GM21367 (cell line): ENCODE results near the gene EIF4B.
A peak's percentile ranks its signal among the peaks of the same experiment; 100 is the strongest.
"Not testable (repeated sequence)": the region's sequence is repeated elsewhere in the genome, so short reads cannot be mapped to it uniquely, and the experiment has no call there.

Experiments used
- ATAC-seq: cut with Tn5 transposase; IDR thresholded peaks from one replicate; pipeline ENCODE4 v1.9.1; 2021; ENCODE audit not compliant: unreplicated experiment

The EIF4B gene, protein sequence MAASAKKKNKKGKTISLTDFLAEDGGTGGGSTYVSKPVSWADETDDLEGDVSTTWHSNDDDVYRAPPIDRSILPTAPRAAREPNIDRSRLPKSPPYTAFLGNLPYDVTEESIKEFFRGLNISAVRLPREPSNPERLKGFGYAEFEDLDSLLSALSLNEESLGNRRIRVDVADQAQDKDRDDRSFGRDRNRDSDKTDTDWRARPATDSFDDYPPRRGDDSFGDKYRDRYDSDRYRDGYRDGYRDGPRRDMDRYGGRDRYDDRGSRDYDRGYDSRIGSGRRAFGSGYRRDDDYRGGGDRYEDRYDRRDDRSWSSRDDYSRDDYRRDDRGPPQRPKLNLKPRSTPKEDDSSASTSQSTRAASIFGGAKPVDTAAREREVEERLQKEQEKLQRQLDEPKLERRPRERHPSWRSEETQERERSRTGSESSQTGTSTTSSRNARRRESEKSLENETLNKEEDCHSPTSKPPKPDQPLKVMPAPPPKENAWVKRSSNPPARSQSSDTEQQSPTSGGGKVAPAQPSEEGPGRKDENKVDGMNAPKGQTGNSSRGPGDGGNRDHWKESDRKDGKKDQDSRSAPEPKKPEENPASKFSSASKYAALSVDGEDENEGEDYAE

DNA sequence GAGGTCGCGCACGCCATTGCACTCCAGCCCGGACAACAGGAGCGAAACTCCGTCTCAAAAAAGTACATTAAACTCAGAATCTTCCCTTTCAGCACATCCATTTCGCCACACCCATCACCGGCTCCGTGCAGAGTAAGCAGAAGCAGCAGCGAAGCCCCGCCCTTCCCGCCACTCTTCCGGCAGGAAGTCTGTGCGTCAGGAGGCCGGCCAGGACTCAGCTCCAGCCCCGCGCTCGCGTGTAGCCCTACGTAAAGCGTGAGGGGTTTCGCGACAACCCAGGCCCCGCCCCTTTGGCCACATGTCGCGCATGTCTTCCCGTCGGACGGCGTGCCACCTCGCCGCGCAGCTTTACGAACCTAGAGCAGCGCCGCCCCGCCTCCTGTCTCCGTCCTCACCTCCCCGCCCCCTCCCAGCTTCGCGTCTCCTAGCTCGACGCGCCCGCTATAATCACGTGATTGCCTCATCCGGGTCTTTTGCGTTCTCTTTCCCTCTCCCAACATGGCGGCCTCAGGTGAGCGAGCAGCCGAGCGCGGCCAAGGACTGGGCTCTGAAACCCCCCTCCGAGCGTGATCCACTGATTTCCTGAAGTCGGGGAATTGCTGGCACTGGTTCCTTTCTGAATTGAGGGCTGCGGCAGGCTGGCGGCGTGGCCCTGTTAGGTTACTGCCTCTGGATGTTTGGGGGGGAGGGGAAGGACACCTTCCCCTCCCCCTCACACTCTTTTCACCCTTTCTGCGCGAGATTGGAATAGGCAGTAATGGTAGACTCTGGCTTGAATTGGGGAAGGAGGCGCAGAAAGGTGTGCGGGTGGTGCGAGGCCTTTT is at the start of gene EIF4B:
TSS of gene EIF4B (plus strand) at position 471 of the 824 bp plus-strand sequence. CDS start at position 499, 28 bp downstream.
- peak; percentile 87 for ATAC-seq

DNA sequence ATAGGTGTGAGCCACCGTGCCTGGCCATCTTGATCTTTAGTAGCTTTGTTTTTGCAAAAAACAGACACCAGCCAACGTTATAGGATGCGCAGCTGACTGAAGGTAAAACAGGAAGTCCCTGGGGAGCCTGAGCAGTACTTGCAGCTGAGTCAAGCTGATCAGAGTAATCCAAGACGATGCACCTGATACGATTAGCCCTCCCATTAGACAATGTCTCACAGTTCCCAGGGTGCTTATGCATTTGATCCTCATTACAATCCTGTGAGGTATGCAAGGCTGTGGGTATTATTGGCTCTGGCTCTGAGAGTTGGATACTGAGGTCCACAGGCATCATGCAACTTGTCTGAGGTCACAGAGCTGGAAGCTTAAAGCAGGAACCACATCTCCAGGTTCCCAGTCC is 49.3 kb upstream of the EIF4B start:
- ATAC-seq: no peak

GRCh38 chr12:52964556-52965336 is 41.5 kb upstream of the EIF4B start:
- ATAC-seq: no peak

DNA sequence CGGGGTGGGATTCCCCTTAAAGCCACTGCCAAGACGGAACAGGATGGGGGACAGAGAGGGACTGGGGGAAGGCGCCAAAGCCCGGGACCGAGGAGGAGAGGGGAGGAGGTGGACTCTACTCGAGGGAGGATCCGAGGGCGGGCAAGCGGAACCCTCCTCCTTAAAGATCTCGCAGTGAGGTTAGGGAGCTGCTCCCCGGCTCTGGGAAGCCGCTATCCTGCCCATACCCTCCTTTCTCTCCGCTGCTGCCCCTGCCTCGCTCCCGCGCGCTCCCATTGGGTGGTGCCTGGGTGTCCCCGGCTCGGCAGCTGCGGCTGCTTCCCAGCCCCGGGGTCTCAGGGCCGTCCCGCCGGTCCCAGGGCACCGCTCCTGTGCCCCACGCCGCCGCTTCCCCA is 40.9 kb upstream of the EIF4B start:
- ATAC-seq: no peak

DNA sequence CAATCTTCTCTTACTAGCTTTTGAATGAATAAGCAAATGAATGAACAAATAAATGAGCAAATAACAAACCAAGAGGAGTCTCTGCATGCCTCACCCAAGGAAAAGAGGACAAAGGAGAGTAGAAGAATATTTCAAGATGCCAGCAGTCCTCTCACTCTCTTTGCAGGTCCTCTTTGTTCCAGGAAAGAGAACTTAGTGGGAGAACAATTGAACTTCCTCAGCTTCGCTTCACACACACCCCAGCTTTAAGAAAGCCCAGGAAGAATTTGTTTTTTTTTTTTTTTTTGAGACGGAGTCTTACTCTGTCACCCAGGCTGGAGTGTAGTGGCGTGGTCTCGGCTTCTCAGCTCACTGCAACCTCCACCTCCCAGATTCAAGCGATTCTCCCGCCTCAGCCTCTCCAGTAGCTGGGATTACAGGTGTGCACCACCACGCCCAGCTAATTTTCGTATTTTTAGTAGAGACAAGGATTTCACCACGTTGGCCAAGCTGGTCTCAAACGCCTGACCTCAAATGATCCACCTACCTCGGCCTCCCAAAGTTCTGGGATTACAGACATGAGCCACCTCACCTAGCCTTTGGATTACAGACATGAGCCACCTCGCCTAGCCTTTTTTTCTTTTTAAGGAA is 37.0 kb upstream of the EIF4B start:
- no peak for ATAC-seq

DNA sequence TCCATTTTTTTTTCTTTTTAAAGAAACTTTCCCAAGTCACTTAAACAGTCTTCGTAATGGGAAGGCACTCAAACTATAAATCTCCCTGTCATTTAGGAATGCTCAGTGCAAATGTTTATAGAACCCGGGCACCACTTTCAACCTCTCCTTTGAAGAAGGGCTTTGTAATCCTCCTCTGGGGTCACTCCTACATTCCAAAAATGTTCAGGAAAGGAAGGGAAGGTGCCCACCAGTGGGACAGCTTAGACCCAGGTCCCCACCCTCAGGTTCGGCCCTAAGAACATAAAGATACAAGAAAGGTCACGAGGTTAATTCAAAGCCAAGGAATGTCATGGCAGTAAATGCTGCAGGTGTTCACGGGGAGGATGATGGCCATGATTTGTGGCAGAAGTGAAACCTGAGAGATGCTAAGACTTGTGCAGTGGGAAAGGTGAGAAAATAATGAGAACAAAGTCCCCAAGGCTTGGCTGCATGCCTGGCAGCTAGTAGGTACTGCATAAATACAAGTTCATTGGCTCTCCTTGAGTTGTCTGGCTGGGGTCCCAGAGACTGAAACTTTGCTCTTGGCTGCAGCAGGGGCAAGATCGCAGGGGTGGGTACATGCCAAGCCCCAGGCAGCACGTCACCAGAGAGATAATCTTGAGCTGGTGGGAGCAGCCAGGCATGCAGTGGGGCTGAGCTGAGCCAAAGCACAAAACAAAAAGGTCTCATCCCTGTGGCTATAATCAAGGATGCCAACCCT is 36.3 kb upstream of the EIF4B start:
- ATAC-seq: no peak

DNA sequence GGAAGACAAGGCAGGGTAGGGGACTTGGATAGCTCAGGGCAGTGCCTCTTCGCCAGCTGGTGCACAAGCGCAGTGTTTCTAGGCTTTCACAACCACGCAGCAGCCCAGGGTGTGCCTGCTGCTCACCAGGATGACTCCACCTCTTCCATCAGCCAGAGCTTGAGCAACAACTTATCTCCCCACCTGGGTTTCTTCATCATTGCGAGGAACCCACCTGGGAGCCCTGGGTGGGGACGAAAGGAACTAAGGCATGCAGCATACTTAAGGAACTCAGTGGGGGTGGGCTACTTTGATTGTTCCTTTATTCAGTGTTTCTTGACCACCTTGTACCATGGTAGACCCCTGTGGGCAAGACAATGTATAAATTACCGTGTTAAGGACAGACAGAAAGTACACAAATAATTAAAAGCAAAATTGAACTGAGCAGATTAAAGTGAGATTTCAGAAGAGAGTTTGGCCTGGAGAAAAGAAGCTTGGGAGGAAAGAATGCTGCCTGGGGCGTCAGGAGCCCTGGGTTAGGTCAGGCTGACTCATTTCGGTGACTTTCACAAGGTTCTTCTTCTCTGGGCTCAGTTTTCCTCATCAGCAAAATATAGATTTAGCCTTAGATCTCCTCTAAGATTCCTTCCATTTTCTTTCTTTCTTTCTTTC is 34.5 kb upstream of the EIF4B start:
- no peak for ATAC-seq

DNA sequence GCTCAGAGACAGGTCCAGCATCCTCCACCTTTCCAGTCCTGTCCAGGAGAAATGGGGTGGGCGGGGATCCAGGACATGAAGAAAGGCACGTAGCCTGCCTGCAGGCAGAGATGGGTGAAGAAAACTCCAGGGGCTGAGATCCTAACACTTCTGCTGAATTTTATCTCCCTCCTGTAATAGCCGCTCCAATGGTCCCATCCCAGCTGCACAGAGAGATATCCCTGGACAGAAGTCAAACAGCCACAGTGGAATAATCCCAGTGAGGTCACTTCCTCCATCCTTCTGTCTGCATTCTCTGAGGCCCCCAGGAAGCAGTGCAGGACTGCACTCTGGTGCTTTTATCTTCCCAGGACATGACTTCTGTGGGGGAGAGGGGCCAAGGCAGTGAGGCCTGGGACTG is 31.1 kb upstream of the EIF4B start:
- no peak for ATAC-seq

GRCh38 chr12:52975820-52976573 is 30.3 kb upstream of the EIF4B start:
- ATAC-seq: no peak

DNA sequence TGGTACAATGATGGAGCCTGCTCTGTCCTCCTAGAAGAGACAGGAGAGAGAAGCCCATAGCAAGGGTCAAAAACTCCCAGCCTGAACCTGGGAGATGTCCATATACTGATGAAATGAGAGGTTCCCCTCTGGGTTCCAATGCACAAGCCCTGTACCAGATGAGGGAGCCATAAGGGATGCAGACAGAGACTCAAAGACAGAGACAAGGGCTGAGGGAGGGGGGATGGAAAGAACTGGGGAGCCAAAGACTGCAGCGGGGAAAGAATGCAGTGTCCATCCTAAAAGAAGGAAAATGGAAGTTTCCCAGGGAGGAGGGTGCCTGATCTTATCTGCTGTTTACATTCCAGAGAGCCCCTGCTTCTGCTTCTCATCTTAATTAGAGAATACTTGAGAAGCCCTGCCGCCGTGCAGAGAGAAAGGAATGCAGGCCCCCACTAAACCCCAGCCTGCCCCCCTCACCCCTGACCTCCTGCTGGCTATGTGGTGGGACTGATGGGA is 29.6 kb upstream of the EIF4B start:
- ATAC-seq: no peak

GRCh38 chr12:52977170-52977569 is 29.1 kb upstream of the EIF4B start:
- no peak for ATAC-seq

DNA sequence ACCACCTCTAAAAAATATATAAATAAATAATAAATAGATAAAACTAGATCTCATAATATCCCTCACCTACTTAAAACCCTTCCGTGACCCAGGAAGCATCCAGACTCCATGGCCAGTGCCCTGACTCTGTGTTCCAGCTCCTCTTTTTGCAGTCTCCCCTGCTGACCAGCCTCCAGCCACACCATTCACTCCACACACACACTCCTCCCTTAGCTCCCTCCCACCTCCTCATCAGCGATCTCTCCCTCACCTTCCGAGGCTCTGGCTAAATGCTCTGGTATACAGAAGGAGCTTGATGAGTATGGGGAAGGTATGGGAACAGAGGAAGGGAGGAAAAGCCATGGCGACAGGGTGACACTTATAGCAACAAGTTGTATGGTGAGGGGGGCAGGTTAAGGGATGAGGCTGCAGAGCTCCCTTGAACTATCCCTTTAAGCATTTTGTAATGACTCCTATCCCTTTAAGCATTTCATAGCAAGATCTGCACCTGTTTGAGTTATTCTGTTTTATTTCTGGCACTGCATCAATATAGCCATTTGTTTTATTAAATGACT is 26.1 kb upstream of the EIF4B start:
- ATAC-seq: no peak

DNA sequence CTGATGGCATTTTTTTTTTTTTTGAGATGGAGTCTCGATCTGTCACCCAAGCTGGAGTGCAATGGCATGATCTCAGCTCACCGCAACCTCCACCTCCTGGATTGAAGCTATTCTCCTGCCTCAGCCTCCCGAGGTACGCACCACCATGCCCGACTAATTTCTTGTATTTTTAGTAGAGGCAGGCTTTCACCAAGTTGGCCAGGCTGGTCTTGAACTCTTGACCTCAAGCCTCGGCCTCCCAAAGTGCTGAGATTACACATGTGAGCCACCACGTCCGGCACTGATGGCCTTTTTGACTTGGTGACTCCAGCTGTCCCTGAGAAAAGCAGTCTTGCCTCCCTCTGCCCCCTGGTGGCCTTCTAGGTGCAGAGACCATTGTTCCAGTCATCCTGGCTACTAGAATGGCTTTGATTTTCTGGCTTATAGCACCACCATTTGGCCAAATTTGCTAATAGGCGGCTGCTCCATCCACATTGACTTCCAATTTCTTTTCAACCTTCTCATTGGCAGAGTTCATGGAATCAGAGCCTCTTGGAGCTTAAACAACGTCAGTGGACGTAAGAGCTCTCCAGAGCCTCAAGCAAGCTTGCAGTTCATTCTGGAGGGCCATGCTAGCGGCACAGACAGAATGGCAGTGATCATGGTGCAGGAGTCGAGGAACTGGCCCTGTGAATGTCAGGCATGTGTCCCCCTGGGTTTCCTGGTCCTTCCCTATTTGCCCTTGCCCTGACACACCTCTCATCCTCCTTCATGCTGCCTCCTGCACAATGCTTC is 25.4 kb upstream of the EIF4B start:
- peak; percentile 77 for ATAC-seq

DNA sequence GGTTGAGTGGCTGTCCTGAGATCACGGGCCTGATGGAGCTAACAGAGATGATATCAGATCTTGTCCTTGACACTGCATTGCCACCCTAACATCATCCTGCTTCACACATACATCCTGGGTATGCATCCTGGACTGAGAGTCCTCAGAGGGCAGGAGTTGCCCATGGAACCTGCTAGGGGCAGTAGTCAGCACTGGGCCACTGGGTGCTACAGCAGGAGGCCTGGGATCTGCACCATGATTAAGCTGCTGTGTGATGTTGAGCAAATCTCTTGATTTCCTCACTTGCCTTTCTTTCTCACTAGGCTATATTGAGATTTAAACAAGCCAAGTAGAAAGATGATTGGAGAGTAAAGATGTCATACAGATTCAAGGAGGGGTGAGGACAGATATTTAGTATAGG is 22.1 kb upstream of the EIF4B start:
- no peak for ATAC-seq

- no peak for ATAC-seq
Measured at GRCh38 chr12:52988898-52989297, 17.4 kb upstream of the EIF4B start.

DNA sequence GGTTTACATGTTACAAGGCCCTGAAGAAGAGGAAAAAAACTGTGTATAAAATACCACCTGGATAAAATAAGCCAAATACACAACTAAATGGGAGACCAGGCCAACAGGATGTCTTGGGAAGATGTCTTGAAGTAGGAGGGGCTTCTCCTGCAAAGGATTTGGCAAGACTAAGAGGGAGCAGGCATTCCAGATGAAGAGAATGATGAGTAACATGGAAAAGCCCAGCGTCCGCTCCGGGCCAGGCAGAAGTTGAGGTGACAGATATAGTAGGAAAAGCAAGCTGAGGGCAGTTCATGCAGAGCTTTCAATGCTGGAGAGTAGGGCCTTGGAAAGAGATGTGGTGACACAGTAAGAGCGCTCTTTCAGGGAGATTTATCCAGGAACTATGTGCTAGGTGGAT is 16.1 kb upstream of the EIF4B start:
- ATAC-seq: no peak

DNA sequence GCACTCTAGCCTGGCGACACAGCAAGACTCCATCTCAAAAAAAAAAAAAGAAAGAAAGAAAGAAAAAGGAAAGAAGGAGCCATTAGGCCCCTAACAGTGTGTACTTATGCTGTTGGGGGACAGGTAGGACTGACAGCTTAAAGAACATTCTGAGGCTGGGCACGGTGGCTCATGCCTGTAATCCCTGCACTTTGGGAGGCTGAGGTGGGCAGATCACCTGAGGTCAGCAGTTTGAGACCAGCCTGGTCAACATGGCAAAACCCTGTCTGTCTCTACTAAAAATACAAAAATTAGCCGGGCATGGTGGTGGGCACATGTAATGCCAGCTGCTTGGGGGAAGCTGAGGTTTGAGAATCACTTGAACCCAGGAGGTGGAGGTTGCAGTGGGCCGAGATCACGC is 14.0 kb upstream of the EIF4B start:
- not testable (repeated sequence) for ATAC-seq
